ENCODE results near the gene COPS8. TPM values are rescaled to one million over a fixed set of nuclear protein-coding genes. Genes with fewer than 3 reads are reported as not detected.

The COPS8 gene
- total and polyA plus RNA-seq, 2 donors (not counting 3 experiments of a cell fraction or from before 2014, with no cell fraction given) = 73.6 to 80.7 TPM

- POLR2A ChIA-PET = no interaction called here
- no peaks in the 10 kb centered on the region for H3K79me2 ChIP-seq (ENCODE audit: control insufficient read depth, insufficient read depth, low read length)
- FAIRE-seq (no peak), DNase-seq (ENCODE audit: low read depth, low spot score) (no peak)
- dilution Hi-C loops (cut with MboI; ENCODE audit: extremely low pct_ligation_motif_present, low sequenced_read_pairs) (no loop called here), intact Hi-C loops (cut with micrococcal nuclease) (no loop called here)
- no peak overlapping the region for H3K9ac ChIP-seq (replicated peaks; ENCODE audit: extremely low read depth, insufficient read depth, low read length)
- no TSS peak for BruUV-seq (replicated peaks)
- H3K9me1 ChIP-seq (replicated peaks; ENCODE audit: control insufficient read depth, extremely low read depth, insufficient read depth, low read length) = no peaks in the 10 kb centered on the region
- H3K4me2 ChIP-seq (ENCODE audit: insufficient read depth, low read length) = no peak overlapping the region
- H3K4me1 ChIP-seq (ENCODE audit: control insufficient read depth, extremely low read depth, insufficient read depth, low read length) = peaks cover 21% of the 10 kb centered on the region
- no peaks in the 10 kb centered on the region for H3K36me3 ChIP-seq (ENCODE audit: control insufficient read depth in 2 of 2, extremely low read depth in 1 of 2, insufficient read depth in 2 of 2, low read length in 2 of 2)
- H3K27ac ChIP-seq (ENCODE audit: insufficient read depth, low read depth, low read length) = no peak overlapping the region
- H2AFZ ChIP-seq (ENCODE audit: low read depth, low read length) = no peak overlapping the region
- H3K4me3 ChIP-seq (replicated peaks in 1 of 3; ENCODE audit: insufficient read depth in 1 of 3, low read depth in 1 of 3, low read length in 3 of 3) = no peak overlapping the region
- no peak for TF ChIP-seq MYC (IDR thresholded peaks at IDR 0.05; ENCODE audit: low read depth, low read length)
- no peak for TF ChIP-seq FOS (IDR thresholded peaks at IDR 0.05; ENCODE audit: borderline replicate concordance, insufficient read depth, low read length)
- TF ChIP-seq, protein P1, sequence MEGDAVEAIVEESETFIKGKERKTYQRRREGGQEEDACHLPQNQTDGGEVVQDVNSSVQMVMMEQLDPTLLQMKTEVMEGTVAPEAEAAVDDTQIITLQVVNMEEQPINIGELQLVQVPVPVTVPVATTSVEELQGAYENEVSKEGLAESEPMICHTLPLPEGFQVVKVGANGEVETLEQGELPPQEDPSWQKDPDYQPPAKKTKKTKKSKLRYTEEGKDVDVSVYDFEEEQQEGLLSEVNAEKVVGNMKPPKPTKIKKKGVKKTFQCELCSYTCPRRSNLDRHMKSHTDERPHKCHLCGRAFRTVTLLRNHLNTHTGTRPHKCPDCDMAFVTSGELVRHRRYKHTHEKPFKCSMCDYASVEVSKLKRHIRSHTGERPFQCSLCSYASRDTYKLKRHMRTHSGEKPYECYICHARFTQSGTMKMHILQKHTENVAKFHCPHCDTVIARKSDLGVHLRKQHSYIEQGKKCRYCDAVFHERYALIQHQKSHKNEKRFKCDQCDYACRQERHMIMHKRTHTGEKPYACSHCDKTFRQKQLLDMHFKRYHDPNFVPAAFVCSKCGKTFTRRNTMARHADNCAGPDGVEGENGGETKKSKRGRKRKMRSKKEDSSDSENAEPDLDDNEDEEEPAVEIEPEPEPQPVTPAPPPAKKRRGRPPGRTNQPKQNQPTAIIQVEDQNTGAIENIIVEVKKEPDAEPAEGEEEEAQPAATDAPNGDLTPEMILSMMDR (IDR thresholded peaks at IDR 0.05; ENCODE audit: extremely low read depth in 1 of 2, insufficient read depth in 1 of 2, low read depth in 1 of 2, low read length in 2 of 2) = no peak
- no peak for TF ChIP-seq POLR2A (IDR thresholded peaks at IDR 0.05; ENCODE audit: low read depth, low read length)
- H3K27me3 ChIP-seq (ENCODE audit: control insufficient read depth in 2 of 2, insufficient read depth in 2 of 2, low read length in 2 of 2) = no peaks in the 10 kb centered on the region
- no peaks in the 10 kb centered on the region for H4K20me1 ChIP-seq (replicated peaks; ENCODE audit: control insufficient read depth, extremely low read depth, insufficient read depth, low read length)
- CTCF ChIA-PET = no interaction called here
- no peaks in the 10 kb centered on the region for H3K9me3 ChIP-seq (replicated peaks; ENCODE audit: control insufficient read depth, insufficient read depth, low read length)
Observed at GRCh38 chr2:237043866-237044265, 41.8 kb upstream of the COPS8 start.

- Histone ChIP-seq H3K27ac (ENCODE audit: insufficient read depth, low read depth, low read length) (no peak overlapping the region), H3K9me1 (replicated peaks; ENCODE audit: control insufficient read depth, extremely low read depth, insufficient read depth, low read length) (no peaks in the 10 kb centered on the region), H3K79me2 (ENCODE audit: control insufficient read depth, insufficient read depth, low read length) (no peaks in the 10 kb centered on the region), H3K4me1 (ENCODE audit: control insufficient read depth, extremely low read depth, insufficient read depth, low read length) (peaks cover 19% of the 10 kb centered on the region), H3K27me3 (ENCODE audit: control insufficient read depth in 2 of 2, insufficient read depth in 2 of 2, low read length in 2 of 2) (no peaks in the 10 kb centered on the region), H3K4me2 (ENCODE audit: insufficient read depth, low read length) (peak overlapping the region; percentile 41), H2AFZ (ENCODE audit: low read depth, low read length) (no peak overlapping the region), H4K20me1 (replicated peaks; ENCODE audit: control insufficient read depth, extremely low read depth, insufficient read depth, low read length) (no peaks in the 10 kb centered on the region), H3K9ac (replicated peaks; ENCODE audit: extremely low read depth, insufficient read depth, low read length) (no peak overlapping the region), H3K36me3 (ENCODE audit: control insufficient read depth in 2 of 2, extremely low read depth in 1 of 2, insufficient read depth in 2 of 2, low read length in 2 of 2) (no peaks in the 10 kb centered on the region), H3K4me3 (replicated peaks in 1 of 3; ENCODE audit: insufficient read depth in 1 of 3, low read depth in 1 of 3, low read length in 3 of 3) (no peak overlapping the region), H3K9me3 (replicated peaks; ENCODE audit: control insufficient read depth, insufficient read depth, low read length) (no peaks in the 10 kb centered on the region)
- CTCF ChIA-PET = no interaction called here
- POLR2A ChIA-PET = no interaction called here
- DNase-seq (ENCODE audit: low read depth, low spot score) (peak; percentile 50), FAIRE-seq (no peak)
- BruUV-seq (replicated peaks) = no TSS peak
- intact Hi-C loops (cut with micrococcal nuclease) = no loop called here
- dilution Hi-C loops (cut with MboI; ENCODE audit: extremely low pct_ligation_motif_present, low sequenced_read_pairs) = no loop called here
- TF ChIP-seq MYC (IDR thresholded peaks at IDR 0.05; ENCODE audit: low read depth, low read length) (no peak), MAX (IDR thresholded peaks at IDR 0.05; ENCODE audit: insufficient read depth, insufficient read length) (no peak), GATA2 (IDR thresholded peaks at IDR 0.05; ENCODE audit: insufficient read depth, insufficient read length, low read depth, low read length) (no peak), JUN (IDR thresholded peaks at IDR 0.05; ENCODE audit: borderline replicate concordance, insufficient read depth, insufficient read length, low read depth) (peak; percentile 8), POLR2AphosphoS5 (IDR thresholded peaks at IDR 0.05; ENCODE audit: insufficient read depth, low read depth, low read length) (no peak)
Observed at GRCh38 chr2:237044281-237044680, 41.4 kb upstream of the COPS8 start.
